Skeletal muscle tissue (tissue), 4 donors: ENCODE measurements around the gene BMERB1. TPM values are rescaled to one million over a fixed set of nuclear protein-coding genes. Genes with fewer than 3 reads are reported as not detected.
A peak's percentile ranks its signal among the peaks of the same experiment; 100 is the strongest.
"Not testable (repeated sequence)": the region's sequence is repeated elsewhere in the genome, so short reads cannot be mapped to it uniquely, and the experiment has no call there.

Experiments
- H3K27ac ChIP-seq: one replicate; pipeline ENCODE4 v1.7.0; 2013; ENCODE audit warnings: mild to moderate bottlenecking, low read depth, low read length, inconsistent platforms
- H3K27me3 ChIP-seq, 3 donors: one replicate each; pipeline ENCODE4 v1.7.0; 2013; ENCODE audit warnings: low read length in 3 of 3; ENCODE audit not compliant: control insufficient read depth in 3 of 3, insufficient read depth in 3 of 3
- H3K36me3 ChIP-seq, 3 donors: one replicate each; pipeline ENCODE4 v1.7.0; 2013; ENCODE audit warnings: low read length in 3 of 3; ENCODE audit not compliant: control insufficient read depth in 3 of 3, insufficient read depth in 3 of 3
- H3K4me1 ChIP-seq, 3 donors: one replicate each; pipeline ENCODE4 v1.7.0; 2013; ENCODE audit warnings: low read length in 3 of 3, mild to moderate bottlenecking in 3 of 3; ENCODE audit not compliant: control insufficient read depth in 3 of 3, insufficient read depth in 3 of 3
- H3K4me3 ChIP-seq, 3 donors: one replicate each; pipeline ENCODE4 v1.7.0; 2013; ENCODE audit warnings: low read length in 3 of 3
- H3K9ac ChIP-seq, 3 donors: one replicate each; pipeline ENCODE4 v1.7.0; 2013; ENCODE audit warnings: low read length in 3 of 3, mild to moderate bottlenecking in 3 of 3, moderate library complexity in 2 of 3, low read depth in 1 of 3
- H3K9me3 ChIP-seq, 3 donors: one replicate each; pipeline ENCODE4 v1.7.0; 2013; ENCODE audit warnings: low read length in 3 of 3; ENCODE audit not compliant: control insufficient read depth in 3 of 3
- total RNA-seq: library from RNA; depleted of rRNA; stranded (reverse); fragments of >200 nt; gene quantifications from one replicate; pipeline ENCODE4 v1.2.3, GENCODE V29; 2014
- donor health status: Osteomylitis.

Gene BMERB1
- total RNA-seq, 1 donor from 2014 or later, result 7.8 TPM

GRCh38 chr16:15400314-15400713, 34.1 kb upstream of the BMERB1 start:
- not testable (repeated sequence) for H3K9ac ChIP-seq, H3K4me3 ChIP-seq, H3K27me3 ChIP-seq, H3K9me3 ChIP-seq, H3K27ac ChIP-seq
- peaks cover 2 to 12% (median 5%) of the 10 kb centered on the region in 3 donors for H3K36me3 ChIP-seq
- H3K4me1 ChIP-seq, result peaks cover 0 to 16% (median 0%) of the 10 kb centered on the region in 3 donors

GRCh38 chr16:15401972-15402371, 32.4 kb upstream of the BMERB1 start:
- H3K4me3 ChIP-seq, result no peak overlapping the region
- peaks cover 2 to 12% (median 5%) of the 10 kb centered on the region in 3 donors for H3K36me3 ChIP-seq
- no peak overlapping the region for H3K9ac ChIP-seq
- H3K27ac ChIP-seq, result no peak overlapping the region
- H3K27me3 ChIP-seq, result no peaks in the 10 kb centered on the region
- H3K9me3 ChIP-seq, result no peaks in the 10 kb centered on the region
- peaks cover 0 to 14% (median 0%) of the 10 kb centered on the region in 3 donors for H3K4me1 ChIP-seq

GRCh38 chr16:15403392-15403995, 30.9 kb upstream of the BMERB1 start:
- Histone ChIP-seq H3K36me3 (peaks cover 2 to 12% (median 5%) of the 10 kb centered on the region in 3 donors), H3K4me1 (peaks cover 0 to 14% (median 0%) of the 10 kb centered on the region in 3 donors), H3K4me3 (no peak overlapping the region), H3K9ac (no peak overlapping the region), H3K27me3 (no peaks in the 10 kb centered on the region), H3K9me3 (no peaks in the 10 kb centered on the region), H3K27ac (no peak overlapping the region)

- H3K4me3 ChIP-seq, H3K9me3 ChIP-seq, H3K9ac ChIP-seq, H3K27me3 ChIP-seq: not testable (repeated sequence)
- Histone ChIP-seq H3K27ac (peak overlapping the region; percentile 68), H3K4me1 (peaks cover 0 to 12% (median 0%) of the 10 kb centered on the region in 3 donors), H3K36me3 (peaks cover 2 to 12% (median 5%) of the 10 kb centered on the region in 3 donors)
Measured at GRCh38 chr16:15404091-15404490, 30.3 kb upstream of the BMERB1 start.

GRCh38 chr16:15404792-15405191, 29.6 kb upstream of the BMERB1 start:
- peaks cover 5 to 13% (median 6%) of the 10 kb centered on the region in 3 donors for H3K36me3 ChIP-seq
- peak overlapping the region in 1 of 3 donors; percentile 63 for H3K9ac ChIP-seq
- peaks cover 0 to 9% (median 0%) of the 10 kb centered on the region in 3 donors for H3K4me1 ChIP-seq
- no peaks in the 10 kb centered on the region for H3K9me3 ChIP-seq
- peak overlapping the region in 1 of 3 donors; percentile 24 for H3K4me3 ChIP-seq
- peak overlapping the region; percentile 68 for H3K27ac ChIP-seq
- no peaks in the 10 kb centered on the region for H3K27me3 ChIP-seq

GRCh38 chr16:15407756-15408155, 26.6 kb upstream of the BMERB1 start:
- H3K4me3 ChIP-seq, H3K36me3 ChIP-seq, H3K9ac ChIP-seq, H3K27me3 ChIP-seq, H3K27ac ChIP-seq, H3K9me3 ChIP-seq: not testable (repeated sequence)
- H3K4me1 ChIP-seq, result peaks cover 0 to 11% (median 0%) of the 10 kb centered on the region in 3 donors

- H3K27ac ChIP-seq, result not testable (repeated sequence)
Measured at GRCh38 chr16:15409476-15409875, 24.9 kb upstream of the BMERB1 start.

GRCh38 chr16:15415511-15415985, 18.8 kb upstream of the BMERB1 start:
- H3K27ac ChIP-seq, result no peak overlapping the region
- H3K4me3 ChIP-seq, result no peak overlapping the region
- H3K9ac ChIP-seq, result no peak overlapping the region
- peaks cover 0 to 2% (median 0%) of the 10 kb centered on the region in 3 donors for H3K4me1 ChIP-seq
- no peaks in the 10 kb centered on the region for H3K36me3 ChIP-seq
- H3K9me3 ChIP-seq, result no peaks in the 10 kb centered on the region
- H3K27me3 ChIP-seq, result no peaks in the 10 kb centered on the region

More at GRCh38 chr16:15409476-15409875, 24.9 kb upstream of the BMERB1 start:
- not testable (repeated sequence) for H3K4me1 ChIP-seq, H3K9me3 ChIP-seq, H3K9ac ChIP-seq, H3K36me3 ChIP-seq, H3K4me3 ChIP-seq, H3K27me3 ChIP-seq

- H3K27me3 ChIP-seq, result no peaks in the 10 kb centered on the region
- no peaks in the 10 kb centered on the region for H3K36me3 ChIP-seq
- peaks cover 0 to under 1% (median 0%) of the 10 kb centered on the region in 3 donors for H3K4me1 ChIP-seq
- H3K4me3 ChIP-seq, result no peak overlapping the region
- no peaks in the 10 kb centered on the region for H3K9me3 ChIP-seq
- no peak overlapping the region for H3K9ac ChIP-seq
- no peak overlapping the region for H3K27ac ChIP-seq
Measured at GRCh38 chr16:15417197-15417596, 17.2 kb upstream of the BMERB1 start.

GRCh38 chr16:15418206-15418605, 16.2 kb upstream of the BMERB1 start:
- Histone ChIP-seq H3K36me3 (no peaks in the 10 kb centered on the region), H3K9ac (no peak overlapping the region), H3K27me3 (no peaks in the 10 kb centered on the region), H3K9me3 (no peaks in the 10 kb centered on the region), H3K27ac (no peak overlapping the region), H3K4me3 (no peak overlapping the region), H3K4me1 (no peaks in the 10 kb centered on the region)
